GM21723 (cell line): Measurements from ENCODE around the gene DNAJC6.
"Not testable (repeated sequence)": the region's sequence is repeated elsewhere in the genome, so short reads cannot be mapped to it uniquely, and the experiment has no call there.

ENCODE experiments used
- ATAC-seq: cut with Tn5 transposase; IDR thresholded peaks from one replicate; pipeline ENCODE4 v1.9.1; 2021; ENCODE audit warnings: mild to moderate bottlenecking, moderate library complexity; ENCODE audit not compliant: unreplicated experiment

DNAJC6 gene

DNA sequence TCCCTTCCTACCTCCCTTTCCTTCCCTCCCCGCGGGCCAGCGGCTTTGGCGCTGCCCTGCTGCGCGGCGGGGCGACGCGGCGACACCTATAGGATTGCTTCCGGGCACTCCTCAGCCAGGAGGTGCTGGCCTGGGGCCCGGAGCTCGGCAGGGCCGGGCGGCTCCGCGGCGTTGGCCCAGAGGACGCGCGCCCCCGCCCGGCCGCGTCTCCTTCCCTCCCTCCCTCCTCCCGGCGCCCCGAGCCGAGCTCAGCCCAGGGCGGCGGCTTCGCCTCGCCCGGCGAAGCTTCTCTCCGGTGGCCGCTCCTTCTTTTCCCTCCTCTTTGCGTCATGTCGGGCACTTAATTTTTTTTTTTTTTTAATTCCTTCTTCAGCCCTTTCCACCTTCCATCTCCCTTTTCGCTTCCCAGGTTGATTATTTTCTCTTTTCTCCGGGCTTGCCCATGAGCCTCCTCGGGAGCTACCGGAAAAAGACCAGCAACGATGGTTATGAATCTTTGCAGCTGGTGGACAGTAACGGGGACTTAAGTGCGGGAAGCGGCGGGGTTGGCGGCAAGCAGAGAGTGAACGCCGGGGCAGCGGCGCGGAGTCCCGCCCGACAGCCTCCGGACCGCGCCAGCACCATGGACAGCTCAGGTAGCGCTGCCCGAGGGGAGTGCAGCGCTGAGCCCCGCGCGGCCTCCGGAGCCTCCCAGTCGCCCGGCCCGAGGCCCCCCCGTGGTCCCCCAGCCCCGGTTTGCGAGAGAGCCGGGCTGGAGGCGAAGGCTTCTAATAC, at the start of gene DNAJC6:
Gene DNAJC6 (plus strand): TSS at position 240 of the 774 bp plus-strand sequence. CDS start 203 bp downstream, at position 443.
- peak; percentile 67 for ATAC-seq

- no peak for ATAC-seq
These were observed 49.5 kb upstream of the DNAJC6 start for GRCh38 chr1:65259816-65260215.

- peak; percentile 47 for ATAC-seq
These were observed 48.4 kb upstream of the DNAJC6 start for GRCh38 chr1:65260851-65261473.

GRCh38 chr1:65263286-65263685, 46.1 kb upstream of the DNAJC6 start:
- no peak for ATAC-seq

DNA sequence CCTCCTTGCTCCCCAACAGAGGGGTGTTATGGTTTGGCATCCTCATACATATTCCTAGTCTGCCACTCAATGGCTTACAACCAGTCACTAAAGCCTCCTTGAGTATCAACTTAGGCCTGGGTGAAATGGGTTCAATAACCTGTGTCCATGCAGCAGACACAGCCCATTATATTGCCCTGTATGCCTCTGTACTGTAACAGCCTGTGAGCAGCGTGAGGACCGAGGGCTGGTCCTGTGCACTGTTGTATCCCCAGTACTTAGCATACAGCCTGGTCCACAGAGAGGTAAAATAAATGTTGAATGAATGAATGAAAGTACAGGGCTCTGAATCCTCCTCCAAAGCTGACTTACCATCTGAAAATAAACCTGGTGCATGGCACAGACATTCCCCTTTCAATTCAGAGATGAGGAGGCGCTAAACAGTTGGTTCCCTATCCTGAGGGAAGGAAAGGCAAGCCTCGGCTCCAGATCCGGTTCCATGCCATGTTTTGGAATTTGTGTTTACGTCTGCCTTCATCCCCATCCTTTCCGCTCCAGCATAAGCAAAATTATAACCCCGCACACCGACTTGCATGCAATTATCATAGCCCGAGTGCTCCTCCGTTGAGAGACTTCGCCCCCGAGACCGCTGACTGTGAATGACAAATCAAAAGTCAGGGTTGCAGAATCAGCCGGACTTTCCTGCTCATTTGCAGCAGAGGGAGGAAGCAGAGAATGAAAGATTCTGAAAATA, 45.0 kb upstream of the DNAJC6 start:
- ATAC-seq, result no peak

DNA sequence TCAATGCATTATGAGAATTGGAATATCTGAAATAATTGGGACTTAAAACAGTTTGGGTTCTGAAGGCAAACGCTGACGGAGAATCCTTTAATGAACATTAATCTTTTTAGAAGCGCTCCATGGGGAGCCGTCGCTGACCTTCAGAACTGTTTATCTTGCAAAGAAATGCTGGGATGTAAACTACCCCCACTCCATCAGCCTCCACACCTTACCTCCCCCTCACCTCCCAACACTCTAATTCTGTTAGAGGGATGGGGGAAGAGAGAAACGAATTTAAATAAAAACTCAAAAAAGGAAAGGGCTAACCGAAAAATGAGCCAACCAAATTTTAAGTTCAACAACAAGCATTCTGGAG, 44.1 kb upstream of the DNAJC6 start:
- ATAC-seq, result no peak

- peak; percentile 70 for ATAC-seq
These were observed 43.5 kb upstream of the DNAJC6 start for GRCh38 chr1:65265651-65266351.

- no peak for ATAC-seq
These were observed 42.9 kb upstream of the DNAJC6 start for GRCh38 chr1:65266476-65266875.

DNA sequence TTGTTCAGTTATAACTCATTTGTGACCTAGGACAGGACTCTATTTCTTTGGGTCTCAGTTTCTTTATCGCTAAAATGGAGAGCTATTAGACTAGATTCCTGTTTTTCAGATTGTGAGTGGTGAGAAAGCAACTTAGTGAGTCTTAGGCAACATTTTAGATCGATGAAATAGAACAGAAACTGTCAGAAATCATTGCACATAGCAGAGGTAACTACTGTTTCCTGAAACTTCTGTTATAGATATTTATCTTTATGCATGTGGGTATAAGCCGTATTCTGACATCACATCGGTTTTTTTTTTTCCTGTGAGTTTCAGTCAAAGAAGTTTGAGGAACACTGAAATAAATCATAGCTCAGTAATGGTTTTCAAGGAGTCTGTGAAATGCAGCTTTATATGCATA, 42.1 kb upstream of the DNAJC6 start:
- no peak for ATAC-seq

GRCh38 chr1:65267683-65268082, 41.7 kb upstream of the DNAJC6 start:
- ATAC-seq, result no peak

- ATAC-seq, result no peak
These were observed 39.7 kb upstream of the DNAJC6 start for GRCh38 chr1:65269612-65270011.

- ATAC-seq, result no peak
These were observed 33.0 kb upstream of the DNAJC6 start for GRCh38 chr1:65276197-65276939.

DNA sequence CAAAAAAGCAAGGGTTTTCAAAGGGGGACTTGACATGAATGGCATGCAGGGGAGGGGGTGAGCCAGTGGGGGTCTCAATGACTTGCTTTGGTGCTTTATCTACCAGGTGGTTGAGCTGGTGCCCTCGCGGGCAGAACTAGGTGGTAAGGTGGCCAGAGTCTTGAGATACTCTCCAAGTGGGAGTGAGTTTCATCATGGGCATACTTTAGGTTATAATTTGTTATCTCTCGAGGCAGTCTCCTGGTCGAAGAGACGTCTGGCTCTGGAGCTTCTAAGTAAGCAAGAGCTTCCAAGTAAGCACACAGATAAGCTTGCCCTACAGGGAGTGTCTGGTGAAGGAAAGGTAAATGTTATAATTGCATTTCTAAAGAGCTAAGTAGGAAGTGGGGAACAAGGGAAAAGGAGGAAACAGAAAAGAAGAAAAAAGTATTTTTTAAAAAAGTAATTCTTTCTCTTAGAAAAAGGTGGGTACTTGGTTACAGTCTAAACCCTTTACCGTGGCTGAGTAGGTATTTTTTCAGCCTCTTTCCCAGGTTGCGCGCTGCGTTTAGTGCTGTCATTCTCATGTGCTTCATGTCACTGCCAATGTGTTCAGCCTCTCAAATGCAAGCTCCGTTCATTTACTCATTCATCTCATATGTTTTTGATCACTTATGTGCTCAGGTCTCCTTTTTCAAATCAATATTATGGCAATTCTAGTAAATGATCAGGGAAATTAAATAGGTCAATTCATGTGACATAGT, 31.6 kb upstream of the DNAJC6 start:
- ATAC-seq, result no peak

DNA sequence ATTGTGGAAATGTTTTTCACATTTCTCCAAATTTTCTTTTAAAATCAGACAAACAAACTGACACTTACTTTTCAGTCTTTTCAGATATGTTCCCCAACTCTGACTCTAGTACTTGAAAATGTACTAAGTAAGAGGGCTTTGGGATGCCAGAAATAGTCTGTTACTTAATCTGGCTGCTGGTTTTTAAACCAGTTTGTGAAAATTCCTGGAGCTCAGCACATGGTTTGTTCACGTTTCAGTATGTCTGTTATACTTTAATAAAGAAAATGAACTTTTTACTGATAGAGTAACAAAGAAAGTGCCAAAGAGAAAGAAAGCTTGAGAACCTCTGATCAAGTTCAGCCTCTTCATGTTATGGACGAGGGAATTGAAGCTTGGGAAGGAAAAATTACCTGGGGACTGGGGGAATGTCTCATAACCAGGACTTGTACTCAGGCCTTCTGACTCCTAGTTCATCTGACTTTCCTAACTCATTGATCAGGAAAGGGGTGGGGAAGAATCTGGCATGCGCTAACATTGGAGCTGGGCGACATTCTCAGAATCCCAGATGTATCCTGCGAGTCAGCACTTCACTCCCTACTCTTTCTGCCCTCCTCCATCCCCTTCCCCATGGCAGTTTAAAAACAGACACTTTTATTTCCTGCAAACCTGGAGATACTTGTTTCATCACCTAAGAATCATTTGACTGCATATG, 30.8 kb upstream of the DNAJC6 start:
- ATAC-seq, result no peak

DNA sequence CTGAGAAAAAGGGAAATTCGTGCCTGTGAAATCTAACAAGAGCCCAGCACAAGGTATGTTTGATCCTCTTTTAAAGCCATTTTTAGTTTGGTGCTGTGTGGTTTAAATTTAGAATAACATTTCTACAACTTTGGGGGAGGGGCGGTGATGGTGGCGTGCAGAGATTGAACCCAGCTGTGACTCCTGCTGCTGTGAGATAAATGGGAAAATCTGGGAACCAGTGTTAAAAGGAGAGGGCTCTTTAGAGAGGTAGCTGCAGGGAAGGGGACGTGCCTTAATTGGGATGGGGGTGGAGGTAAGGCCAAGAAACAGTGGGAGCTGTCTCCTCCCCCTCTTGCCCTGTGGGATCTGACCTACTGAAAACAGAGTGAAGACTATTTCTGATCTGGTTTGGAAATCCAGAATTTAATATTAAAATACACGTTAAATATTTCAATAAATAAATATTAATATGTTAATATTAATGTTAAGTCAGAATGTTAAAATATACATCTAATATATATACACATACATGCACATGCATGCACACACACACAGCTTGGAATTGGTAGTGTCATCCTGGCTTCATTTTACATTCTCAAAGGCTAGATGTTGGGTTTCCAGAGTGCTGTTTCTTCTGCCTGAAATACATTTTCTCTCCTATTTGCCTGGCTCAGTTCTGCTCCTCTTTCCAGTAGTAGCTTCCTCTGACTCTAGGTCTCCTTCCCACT, 30.1 kb upstream of the DNAJC6 start:
- ATAC-seq, result no peak

DNA sequence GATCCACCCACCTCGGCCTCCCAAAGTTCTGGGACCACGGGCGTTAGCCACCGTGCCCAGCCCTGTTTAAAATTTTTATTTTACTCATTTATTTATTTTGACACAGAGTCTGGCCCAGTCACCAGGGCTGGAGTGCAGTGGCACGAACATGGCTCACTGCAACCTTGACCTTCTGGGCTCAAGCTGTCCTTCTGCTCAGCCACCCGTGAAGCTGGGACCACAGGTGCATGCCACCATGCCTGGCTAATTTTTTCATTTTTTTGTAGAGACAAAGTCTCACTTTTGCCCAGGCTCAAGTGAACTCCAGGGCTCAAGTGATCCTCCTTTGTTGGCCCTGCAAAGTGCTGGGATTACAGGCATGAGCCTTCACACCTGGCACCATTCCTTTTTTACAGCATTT, 27.5 kb upstream of the DNAJC6 start:
- ATAC-seq, result no peak

DNA sequence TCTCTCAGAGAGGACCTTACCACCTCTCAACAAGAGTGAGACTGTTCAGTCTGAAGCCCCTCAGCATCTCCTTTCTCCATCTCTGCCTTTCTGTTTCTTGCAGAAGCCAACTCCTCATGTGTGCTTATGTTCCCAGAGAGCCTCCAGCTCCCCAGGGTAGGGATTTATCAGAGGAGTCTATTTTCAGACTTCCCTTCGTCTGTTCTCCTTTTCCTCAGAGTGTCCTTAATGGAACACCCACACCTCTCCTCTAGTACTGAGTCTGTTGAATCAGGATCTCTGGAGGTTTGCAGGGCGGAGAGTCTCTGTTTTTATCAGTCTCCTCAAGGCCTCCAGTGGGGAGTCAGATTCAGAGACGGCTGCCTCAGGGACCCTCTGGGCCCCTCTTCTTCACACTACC, 25.1 kb upstream of the DNAJC6 start:
- ATAC-seq, result no peak

DNA sequence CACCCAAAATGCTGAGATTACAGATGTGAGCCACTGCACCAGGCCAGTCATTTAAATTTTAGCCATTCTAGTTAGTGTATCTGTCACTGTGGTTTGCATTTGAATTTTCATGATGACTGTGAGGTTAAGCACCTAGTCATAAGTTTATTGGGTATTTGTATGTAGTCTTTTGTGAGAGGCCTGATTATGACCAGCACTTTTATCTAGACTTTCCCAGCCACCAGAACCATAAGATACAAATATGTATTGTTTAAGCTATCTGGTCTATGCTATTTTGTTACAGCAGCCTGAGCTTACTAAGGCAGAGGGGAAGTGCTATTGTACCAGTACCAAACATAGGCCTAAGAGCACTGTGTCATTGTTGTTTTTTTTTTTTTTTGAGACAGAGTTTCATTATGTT, 19.9 kb upstream of the DNAJC6 start:
- ATAC-seq, result peak; percentile 85

DNA sequence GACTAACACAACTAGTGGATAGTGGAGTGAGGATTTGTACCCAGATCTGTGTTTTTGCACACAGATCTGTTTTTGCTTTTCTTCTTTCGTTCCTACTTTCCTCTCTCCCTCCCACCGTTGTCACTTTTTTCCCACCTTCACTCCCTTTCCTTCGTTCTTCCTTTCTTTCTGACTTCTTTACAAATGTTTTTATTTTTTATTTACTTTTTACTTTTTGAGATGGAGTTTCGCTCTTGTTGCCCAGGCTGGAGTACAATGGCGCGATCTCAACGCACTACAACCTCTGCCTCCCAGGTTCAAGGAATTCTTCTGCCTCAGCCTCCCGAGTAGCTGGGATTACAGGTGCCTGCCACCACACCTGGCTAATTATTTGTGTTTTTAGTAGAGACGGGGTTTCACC, 17.5 kb upstream of the DNAJC6 start:
- not testable (repeated sequence) for ATAC-seq
